NCI-H2081 (cell line): ENCODE results near the gene CHCHD10.
"Not testable (repeated sequence)": the region's sequence is repeated elsewhere in the genome, so short reads cannot be mapped to it uniquely, and the experiment has no call there.

ENCODE experiments used
- DNase-seq, 2 experiments: peaks; one replicate each; lab custom pipeline; 2025; lab: John Stamatoyannopoulos, UW

Gene CHCHD10

GRCh38 chr22:23750367-23750713 is 17.4 kb downstream of the CHCHD10 start:
- DNase-seq = no peak

GRCh38 chr22:23749841-23750301 is 17.9 kb downstream of the CHCHD10 start:
- no peak for DNase-seq

- DNase-seq = no peak
Observed at GRCh38 chr22:23745791-23746190, 22.0 kb downstream of the CHCHD10 start.

- no peak for DNase-seq
Observed at GRCh38 chr22:23744485-23744884, 23.3 kb downstream of the CHCHD10 start.

- DNase-seq = no peak
Observed at GRCh38 chr22:23744001-23744400, 23.8 kb downstream of the CHCHD10 start.

GRCh38 chr22:23743303-23743705 is 24.5 kb downstream of the CHCHD10 start:
- DNase-seq = peak in 1 of 2 experiments; percentile 43

- DNase-seq = no peak
Observed at GRCh38 chr22:23742505-23743264, 25.1 kb downstream of the CHCHD10 start.

- DNase-seq = no peak
Observed at GRCh38 chr22:23737696-23738095, 30.1 kb downstream of the CHCHD10 start.

GRCh38 chr22:23728108-23728507 is 39.7 kb downstream of the CHCHD10 start:
- DNase-seq = not testable (repeated sequence)

- DNase-seq = no peak
Observed at GRCh38 chr22:23722724-23723123, 45.0 kb downstream of the CHCHD10 start.

- DNase-seq = no peak
Observed at GRCh38 chr22:23722160-23722559, 45.6 kb downstream of the CHCHD10 start.

- no peak for DNase-seq
Observed at GRCh38 chr22:23720855-23721254, 46.9 kb downstream of the CHCHD10 start.

- DNase-seq = no peak
Observed at GRCh38 chr22:23718371-23719165, 49.2 kb downstream of the CHCHD10 start.

GRCh38 chr22:23716811-23717801 is 50.7 kb downstream of the CHCHD10 start:
- peak; percentile 81 to 86 for DNase-seq
